ENCODE results near the gene PCSK2.
"Not testable (repeated sequence)": the region's sequence is repeated elsewhere in the genome, so short reads cannot be mapped to it uniquely, and the experiment has no call there.

PCSK2 gene

DNA sequence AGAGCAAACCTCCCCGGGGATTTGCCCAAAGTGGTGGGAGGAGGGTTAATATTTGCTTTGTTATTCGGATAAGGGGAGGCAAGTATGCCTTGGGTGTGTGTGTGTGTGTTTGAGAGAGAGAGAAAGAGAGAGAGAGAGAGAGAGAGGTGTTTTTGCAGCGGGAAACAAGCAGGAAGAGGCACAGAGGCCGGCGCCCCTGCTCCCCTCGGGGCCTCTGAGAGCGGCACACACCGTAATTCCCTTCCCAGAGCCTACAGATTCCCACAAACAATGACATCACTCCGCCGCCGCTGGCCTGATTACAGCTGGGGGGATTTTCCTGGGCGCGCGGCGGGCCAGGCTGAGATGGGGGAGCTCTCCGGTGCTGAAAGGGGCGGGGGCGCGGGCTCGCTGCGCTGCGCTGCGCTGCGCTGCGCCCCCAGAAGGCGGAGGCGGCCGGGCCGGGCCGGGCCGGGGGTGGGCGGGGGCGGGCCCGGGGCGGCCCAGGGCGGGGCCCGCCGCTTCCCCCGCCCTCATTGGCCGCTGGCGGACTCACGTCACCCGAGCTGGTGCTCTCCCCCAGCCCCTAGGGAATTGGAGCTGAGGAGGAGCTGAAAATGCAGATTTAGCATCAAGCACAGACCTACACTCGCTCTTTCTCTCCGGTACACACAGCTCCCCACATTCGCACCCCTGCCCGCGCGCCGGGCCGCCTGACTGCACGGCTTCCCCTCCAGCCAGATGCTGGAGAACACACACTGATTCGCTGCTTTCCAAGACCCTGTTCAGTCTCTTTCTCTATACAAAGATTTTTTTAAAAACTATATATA, at the start of gene PCSK2:
Gene PCSK2 (plus strand): TSS at position 631 of the 809 bp plus-strand sequence. CDS start 266 bp downstream, outside the sequence.
- H3K9me3 Mint-ChIP-seq, result no peaks in the 10 kb centered on the region
- no peaks in the 10 kb centered on the region for H3K36me3 Mint-ChIP-seq (ENCODE audit: low read depth)
- no peak within 1 kb of the TSS for H3K27ac Mint-ChIP-seq
- no peak within 1 kb of the TSS for H3K4me3 Mint-ChIP-seq
- peaks cover 70% of the 10 kb centered on the region for H3K27me3 Mint-ChIP-seq
- no peak for DNase-seq
- peaks cover 1% of the 10 kb centered on the region for H3K4me1 Mint-ChIP-seq (ENCODE audit: low read depth)

DNA sequence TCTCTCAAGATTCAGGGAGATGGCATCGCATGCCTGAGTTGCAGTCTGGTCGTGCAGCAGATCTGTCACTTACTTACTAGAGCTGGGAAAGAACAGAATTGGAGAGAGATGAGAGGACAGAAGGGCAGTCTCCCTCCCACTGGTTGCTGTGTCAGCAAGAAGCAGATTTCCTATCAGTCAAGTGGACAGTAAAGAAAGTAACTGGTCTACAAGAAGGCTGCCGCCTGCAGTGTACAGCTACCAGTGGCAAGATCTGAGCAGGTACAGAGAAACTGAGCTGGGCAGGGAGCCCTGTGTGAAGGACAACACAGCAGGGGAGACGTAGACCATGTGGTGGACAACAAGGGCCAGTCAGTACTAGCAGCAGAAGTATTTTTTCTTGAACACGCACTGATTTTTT, 49.5 kb upstream of the PCSK2 start:
- no peak for DNase-seq
- Mint-ChIP-seq H3K4me3 (no peak overlapping the region), H3K27me3 (peaks cover 3% of the 10 kb centered on the region), H3K4me1 (ENCODE audit: low read depth) (no peaks in the 10 kb centered on the region), H3K36me3 (ENCODE audit: low read depth) (no peaks in the 10 kb centered on the region), H3K9me3 (peaks cover 18% of the 10 kb centered on the region), H3K27ac (no peak overlapping the region)

DNA sequence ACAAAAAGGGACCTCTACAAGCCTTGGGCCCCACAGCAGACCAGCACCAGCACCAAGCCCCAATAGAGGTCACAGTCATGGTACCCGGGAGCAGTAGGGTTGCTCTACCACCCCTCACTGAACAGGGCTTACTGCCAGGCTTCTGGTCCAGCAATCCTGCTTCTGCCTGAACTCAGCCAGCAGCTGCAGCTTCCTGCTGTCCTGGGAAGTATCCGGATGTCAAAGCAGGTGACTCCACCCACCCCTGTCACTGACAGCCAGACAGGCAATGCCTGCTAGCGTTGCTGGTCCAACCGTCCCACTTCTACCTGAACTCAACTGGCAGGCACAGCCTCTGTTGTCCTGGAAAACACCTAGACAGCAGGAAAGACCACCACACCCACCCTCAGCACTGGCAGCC, 47.0 kb upstream of the PCSK2 start:
- Mint-ChIP-seq H3K27me3 (peaks cover 3% of the 10 kb centered on the region), H3K27ac (no peak overlapping the region)

DNA sequence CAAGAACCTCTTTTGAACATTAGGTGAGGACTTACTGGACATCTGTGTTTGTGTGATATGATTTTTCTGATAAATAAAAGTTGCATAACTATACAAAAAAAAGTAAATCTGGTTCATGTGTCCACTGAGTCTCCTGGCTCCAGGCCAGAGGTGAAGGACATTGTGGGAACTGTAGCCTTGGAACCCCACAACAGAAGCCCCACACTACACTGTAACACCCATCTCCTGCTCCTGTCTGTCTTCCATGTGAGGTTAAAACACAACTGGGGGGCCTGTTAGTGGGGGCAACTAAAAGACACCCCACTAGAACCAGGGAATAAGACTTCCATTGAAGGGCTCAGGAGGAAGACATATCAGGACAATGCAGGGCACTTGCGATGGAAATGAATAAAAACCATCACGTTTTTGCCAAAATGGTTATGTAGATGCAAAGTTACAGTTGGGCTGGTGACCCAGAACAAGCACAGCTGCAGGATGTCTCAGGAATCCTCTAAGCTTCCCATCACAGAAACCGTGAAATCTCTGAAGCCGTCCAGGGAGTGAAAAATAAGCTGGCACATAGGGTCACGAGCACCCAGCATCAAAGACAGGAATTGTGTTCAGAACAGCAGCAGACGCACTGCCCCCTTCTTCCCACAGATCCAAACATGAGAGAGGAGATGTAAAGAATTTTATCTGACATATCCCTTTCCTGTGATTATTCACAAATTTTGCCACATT, 36.7 kb upstream of the PCSK2 start:
- DNase-seq, result no peak
- Mint-ChIP-seq H3K36me3 (ENCODE audit: low read depth) (no peaks in the 10 kb centered on the region), H3K4me3 (no peak overlapping the region)

More for the DNA sequence above, 47.0 kb upstream of the PCSK2 start:
- Mint-ChIP-seq H3K4me1 (ENCODE audit: low read depth) (no peaks in the 10 kb centered on the region), H3K4me3 (no peak overlapping the region), H3K36me3 (ENCODE audit: low read depth) (no peaks in the 10 kb centered on the region), H3K9me3 (peaks cover 28% of the 10 kb centered on the region)
- no peak for DNase-seq

GRCh38 chr20:17197041-17197440, 29.8 kb upstream of the PCSK2 start:
- peaks cover 3% of the 10 kb centered on the region for H3K27me3 Mint-ChIP-seq
- H3K4me1 Mint-ChIP-seq (ENCODE audit: low read depth), result no peaks in the 10 kb centered on the region
- no peak for DNase-seq
- no peak overlapping the region for H3K27ac Mint-ChIP-seq
- H3K36me3 Mint-ChIP-seq (ENCODE audit: low read depth), result no peaks in the 10 kb centered on the region
- no peaks in the 10 kb centered on the region for H3K9me3 Mint-ChIP-seq
- H3K4me3 Mint-ChIP-seq, result no peak overlapping the region

More for the DNA sequence above, 36.7 kb upstream of the PCSK2 start:
- H3K27me3 Mint-ChIP-seq, result no peaks in the 10 kb centered on the region
- peaks cover 6% of the 10 kb centered on the region for H3K9me3 Mint-ChIP-seq
- H3K27ac Mint-ChIP-seq, result no peak overlapping the region
- no peaks in the 10 kb centered on the region for H3K4me1 Mint-ChIP-seq (ENCODE audit: low read depth)

- no peaks in the 10 kb centered on the region for H3K36me3 Mint-ChIP-seq (ENCODE audit: low read depth)
- H3K9me3 Mint-ChIP-seq, result no peaks in the 10 kb centered on the region
- no peak overlapping the region for H3K4me3 Mint-ChIP-seq
- no peak overlapping the region for H3K27ac Mint-ChIP-seq
- no peaks in the 10 kb centered on the region for H3K4me1 Mint-ChIP-seq (ENCODE audit: low read depth)
- DNase-seq, result no peak
- H3K27me3 Mint-ChIP-seq, result peaks cover 3% of the 10 kb centered on the region
Measured at GRCh38 chr20:17202030-17202429, 24.8 kb upstream of the PCSK2 start.

- H3K9me3 Mint-ChIP-seq, result no peaks in the 10 kb centered on the region
- no peaks in the 10 kb centered on the region for H3K36me3 Mint-ChIP-seq (ENCODE audit: low read depth)
Measured at GRCh38 chr20:17202673-17203072, 24.2 kb upstream of the PCSK2 start.

GRCh38 chr20:17205084-17205813, 21.6 kb upstream of the PCSK2 start:
- Mint-ChIP-seq H3K4me3 (no peak overlapping the region), H3K27me3 (peaks cover 3% of the 10 kb centered on the region), H3K4me1 (ENCODE audit: low read depth) (no peaks in the 10 kb centered on the region), H3K27ac (no peak overlapping the region), H3K9me3 (peaks cover 2% of the 10 kb centered on the region), H3K36me3 (ENCODE audit: low read depth) (no peaks in the 10 kb centered on the region)
- no peak for DNase-seq

More at GRCh38 chr20:17202673-17203072, 24.2 kb upstream of the PCSK2 start:
- Mint-ChIP-seq H3K27ac (no peak overlapping the region), H3K4me1 (ENCODE audit: low read depth) (no peaks in the 10 kb centered on the region), H3K27me3 (peaks cover 3% of the 10 kb centered on the region), H3K4me3 (no peak overlapping the region)
- no peak for DNase-seq

- Mint-ChIP-seq H3K4me3 (no peak overlapping the region), H3K27ac (no peak overlapping the region), H3K9me3 (peaks cover 7% of the 10 kb centered on the region), H3K36me3 (ENCODE audit: low read depth) (no peaks in the 10 kb centered on the region), H3K4me1 (ENCODE audit: low read depth) (no peaks in the 10 kb centered on the region), H3K27me3 (no peaks in the 10 kb centered on the region)
- no peak for DNase-seq
Measured at GRCh38 chr20:17210387-17210786, 16.5 kb upstream of the PCSK2 start.

DNA sequence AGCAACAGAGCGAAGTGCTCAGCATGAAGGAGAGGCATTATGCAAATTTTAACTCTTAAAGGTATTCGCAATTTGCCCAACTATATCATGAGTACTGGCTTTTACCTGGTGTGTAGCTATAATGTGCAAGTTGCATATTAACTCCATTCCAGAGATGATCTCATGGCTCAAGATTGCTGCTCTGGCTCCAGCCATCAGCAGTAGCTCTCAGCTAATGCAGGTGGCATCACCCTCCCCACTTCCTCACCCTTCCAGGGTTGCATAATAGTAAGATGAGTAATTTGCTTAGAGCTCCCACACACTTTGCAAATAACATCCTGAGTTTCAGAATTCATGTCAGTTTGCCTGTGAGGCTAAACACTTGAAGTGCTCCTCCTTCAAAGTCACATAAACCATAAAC, 15.9 kb upstream of the PCSK2 start:
- Mint-ChIP-seq H3K27ac (no peak overlapping the region), H3K27me3 (no peaks in the 10 kb centered on the region), H3K4me3 (no peak overlapping the region), H3K36me3 (ENCODE audit: low read depth) (no peaks in the 10 kb centered on the region), H3K4me1 (ENCODE audit: low read depth) (no peaks in the 10 kb centered on the region), H3K9me3 (peaks cover 10% of the 10 kb centered on the region)
- no peak for DNase-seq

- Mint-ChIP-seq H3K27me3 (no peaks in the 10 kb centered on the region), H3K4me3 (no peak overlapping the region)
Measured at GRCh38 chr20:17215167-17215566, 11.7 kb upstream of the PCSK2 start.

GRCh38 chr20:17219856-17220255, 7.0 kb upstream of the PCSK2 start:
- H3K4me1 Mint-ChIP-seq (ENCODE audit: low read depth); DNase-seq; H3K9me3 Mint-ChIP-seq; H3K27ac Mint-ChIP-seq; H3K4me3 Mint-ChIP-seq; H3K36me3 Mint-ChIP-seq (ENCODE audit: low read depth): not testable (repeated sequence)
- peaks cover 20% of the 10 kb centered on the region for H3K27me3 Mint-ChIP-seq

More at GRCh38 chr20:17215167-17215566, 11.7 kb upstream of the PCSK2 start:
- no peaks in the 10 kb centered on the region for H3K4me1 Mint-ChIP-seq (ENCODE audit: low read depth)
- DNase-seq, result no peak
- H3K9me3 Mint-ChIP-seq, result peaks cover 13% of the 10 kb centered on the region
- no peaks in the 10 kb centered on the region for H3K36me3 Mint-ChIP-seq (ENCODE audit: low read depth)
- H3K27ac Mint-ChIP-seq, result no peak overlapping the region

DNA sequence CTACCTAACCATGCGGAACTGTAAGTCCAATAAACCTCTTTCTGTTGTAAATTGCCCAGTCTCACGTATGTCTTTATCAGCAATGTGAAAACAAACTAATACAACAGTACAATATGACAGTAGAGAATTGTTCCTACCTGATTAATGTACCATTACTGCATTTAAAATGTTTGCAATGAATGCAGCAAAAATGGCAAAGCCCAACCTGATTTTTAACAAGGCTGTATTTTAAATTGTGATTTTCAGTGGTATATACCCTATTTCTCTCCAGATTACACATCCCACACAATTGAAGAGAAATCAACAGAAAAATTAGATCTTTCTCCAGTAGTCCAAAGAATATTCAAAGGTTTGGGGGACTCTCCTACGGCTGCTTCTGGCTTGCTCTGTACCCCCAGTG, 3.3 kb upstream of the PCSK2 start:
- no peak for DNase-seq
- no peaks in the 10 kb centered on the region for H3K36me3 Mint-ChIP-seq (ENCODE audit: low read depth)
- peaks cover 56% of the 10 kb centered on the region for H3K27me3 Mint-ChIP-seq
- H3K27ac Mint-ChIP-seq, result no peak overlapping the region
- no peaks in the 10 kb centered on the region for H3K9me3 Mint-ChIP-seq
- peaks cover 1% of the 10 kb centered on the region for H3K4me1 Mint-ChIP-seq (ENCODE audit: low read depth)
- no peak overlapping the region for H3K4me3 Mint-ChIP-seq

DNA sequence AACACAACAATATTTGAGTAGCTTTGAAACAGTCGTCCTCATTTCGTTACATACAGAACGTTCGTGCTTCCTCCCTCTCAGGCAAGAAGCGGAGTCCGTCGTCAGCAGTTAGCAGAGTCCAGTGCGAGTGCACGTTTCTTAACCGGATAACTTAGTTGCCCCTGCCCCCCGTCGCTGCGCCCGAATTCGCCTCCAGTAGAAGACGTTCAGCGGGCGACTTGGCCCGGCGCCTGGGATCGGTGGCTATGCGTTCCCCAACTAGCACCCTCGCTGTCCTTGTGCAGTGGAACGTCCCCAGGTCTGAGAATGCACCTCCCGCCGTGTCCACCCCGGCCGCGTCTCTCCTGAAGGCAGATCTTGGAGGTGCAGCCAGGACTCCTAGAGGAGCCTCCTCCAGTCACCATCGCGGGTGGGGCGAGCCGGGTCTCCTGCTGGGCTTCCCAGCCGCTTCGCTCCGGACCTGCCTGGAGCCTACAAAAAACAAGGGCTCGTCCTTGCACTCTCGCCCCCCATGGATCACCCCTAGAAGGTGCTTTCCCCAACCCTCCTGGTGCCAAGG, 910 bp upstream of the PCSK2 start:
- Mint-ChIP-seq H3K27ac (no peak overlapping the region), H3K27me3 (peaks cover 70% of the 10 kb centered on the region), H3K4me3 (no peak overlapping the region), H3K9me3 (no peaks in the 10 kb centered on the region), H3K36me3 (ENCODE audit: low read depth) (no peaks in the 10 kb centered on the region), H3K4me1 (ENCODE audit: low read depth) (peaks cover 1% of the 10 kb centered on the region)
- no peak for DNase-seq

Data from activated T-cell treated with anti-CD3 and anti-CD28 coated beads, Interleukin-2, amount 50 U/mL, for 24 hours (primary cell).